Right renal pelvis (tissue), 4 donors: ENCODE results near the gene TFF1. TPM values are rescaled to one million over a fixed set of nuclear protein-coding genes. Genes with fewer than 3 reads are reported as not detected.

Experiments
- DNase-seq, 4 donors: peaks; one replicate each; pipeline ENCODE4 v3.0.0-alpha.2; 2013; ENCODE audit warnings: low read depth in 4 of 4, low spot score in 3 of 4, missing footprints in 1 of 4
- polyA plus RNA-seq, 4 donors: library from polyadenylated mRNA; unstranded; fragments of 120-200 nt; gene quantifications; one replicate each; pipeline ENCODE4 v1.2.1, GENCODE V29; 2013; ENCODE audit not compliant: insufficient read length in 4 of 4

The TFF1 gene
- polyA plus RNA-seq, 4 donors, result 0.70 TPM; not detected in 3

- no peak for DNase-seq
Measured at GRCh38 chr21:42384156-42384945, 18.0 kb upstream of the TFF1 start.

- no peak for DNase-seq
Measured at GRCh38 chr21:42383331-42383730, 17.0 kb upstream of the TFF1 start.

- DNase-seq, result no peak
Measured at GRCh38 chr21:42382915-42383314, 16.6 kb upstream of the TFF1 start.

DNA sequence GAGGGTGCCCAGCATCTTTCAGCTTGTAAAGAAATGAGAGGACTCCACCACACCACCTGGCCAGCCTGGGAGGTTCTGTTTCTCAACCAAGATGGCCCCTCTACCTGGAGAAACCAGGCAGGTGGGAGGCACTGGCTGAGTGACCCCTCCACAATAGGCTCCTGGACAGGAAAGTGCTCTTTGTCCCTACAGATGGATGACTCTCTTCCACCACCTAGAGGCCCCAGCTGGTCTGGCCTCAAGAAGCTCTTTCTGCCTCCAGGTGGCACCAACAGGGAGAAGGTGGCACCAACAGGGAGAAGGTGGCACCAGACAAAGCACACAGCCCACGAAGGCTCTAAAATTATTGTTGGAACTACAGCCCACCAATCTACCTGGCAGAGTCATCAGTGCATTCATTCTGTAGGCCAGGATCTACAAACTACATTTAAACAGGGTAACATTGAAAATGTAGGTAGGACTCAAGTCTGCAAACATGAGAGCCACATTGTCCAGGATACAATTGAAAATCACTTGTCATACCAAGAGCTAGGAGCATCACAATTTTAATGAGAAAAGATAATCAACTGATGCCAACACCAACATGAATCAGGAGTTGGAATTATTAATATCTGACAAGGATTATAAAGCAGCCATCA, 15.1 kb upstream of the TFF1 start:
- no peak for DNase-seq

DNA sequence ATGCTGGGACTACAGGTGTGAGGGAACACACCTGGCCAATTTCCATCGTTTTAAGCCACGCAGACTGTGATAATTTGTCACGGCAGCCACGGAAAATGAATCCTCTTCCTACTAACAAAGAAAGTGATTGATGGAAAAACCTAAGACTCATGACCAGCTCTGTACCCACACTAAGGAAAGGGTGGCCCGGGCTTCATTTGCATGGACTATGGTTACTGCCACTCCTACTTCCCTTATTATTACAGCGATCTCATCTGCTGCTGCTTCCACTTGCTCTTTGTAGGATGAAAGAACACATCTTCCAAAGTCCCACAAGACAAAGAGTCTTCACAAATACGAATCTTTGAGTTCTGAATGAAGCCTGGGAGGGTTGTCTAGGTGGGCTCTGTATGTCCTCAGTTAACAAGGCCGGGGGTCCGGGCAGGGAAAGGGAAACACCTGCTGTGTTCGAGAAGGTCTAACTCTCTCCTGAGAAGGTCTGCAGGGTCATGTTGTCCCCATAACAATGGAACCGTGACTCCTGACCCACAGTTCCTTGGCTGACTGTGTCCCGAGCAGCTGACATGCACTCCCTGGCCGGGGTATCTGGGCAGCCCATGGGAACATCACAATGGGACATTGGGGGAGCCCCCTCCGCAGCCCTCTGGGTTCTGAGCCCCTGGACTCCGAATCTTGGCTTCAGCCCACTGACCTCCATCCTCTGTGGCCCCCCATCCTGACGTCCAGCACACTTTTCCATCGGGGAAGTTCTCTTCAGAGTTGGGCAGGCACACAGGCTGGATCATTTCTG, 13.3 kb upstream of the TFF1 start:
- DNase-seq, result no peak

DNA sequence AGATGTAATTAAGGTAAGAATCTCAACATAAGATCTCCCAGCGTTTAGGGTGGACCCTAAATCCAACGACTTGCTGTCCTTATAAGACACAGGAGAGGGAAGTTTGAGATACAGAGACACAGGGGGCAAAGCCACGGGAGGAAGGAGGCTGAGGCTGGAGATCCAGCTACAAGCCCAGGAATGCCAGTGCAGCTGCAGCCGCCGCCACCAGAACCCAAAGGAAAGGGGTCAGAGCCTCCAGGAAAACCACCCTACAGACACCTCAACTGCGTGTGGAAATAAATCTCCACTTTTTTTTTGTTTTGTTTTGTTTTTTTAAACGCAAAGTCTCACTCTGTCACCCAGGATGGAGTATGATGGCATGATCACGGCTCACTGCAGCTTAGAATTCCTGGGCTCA, 12.1 kb upstream of the TFF1 start:
- no peak for DNase-seq

DNA sequence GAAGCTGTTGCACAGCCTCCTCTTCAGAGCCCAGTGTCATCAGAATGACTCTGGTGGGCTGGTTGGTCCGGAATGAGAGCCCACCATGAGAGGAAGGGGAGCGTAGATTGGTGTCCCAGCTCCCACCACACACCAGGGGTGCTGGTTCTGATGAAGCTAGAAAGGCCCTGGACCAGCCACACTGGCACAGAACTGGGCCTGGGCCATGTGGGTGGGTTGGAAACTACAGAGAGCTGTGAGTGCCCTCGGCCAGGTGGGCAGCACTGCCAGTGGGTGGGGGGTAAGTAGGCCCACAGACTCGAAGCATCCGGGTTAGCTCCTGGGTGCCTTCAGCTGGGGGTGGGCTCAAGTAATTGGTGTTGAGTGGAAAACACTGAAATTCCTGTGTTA, 11.6 kb upstream of the TFF1 start:
- no peak for DNase-seq

DNA sequence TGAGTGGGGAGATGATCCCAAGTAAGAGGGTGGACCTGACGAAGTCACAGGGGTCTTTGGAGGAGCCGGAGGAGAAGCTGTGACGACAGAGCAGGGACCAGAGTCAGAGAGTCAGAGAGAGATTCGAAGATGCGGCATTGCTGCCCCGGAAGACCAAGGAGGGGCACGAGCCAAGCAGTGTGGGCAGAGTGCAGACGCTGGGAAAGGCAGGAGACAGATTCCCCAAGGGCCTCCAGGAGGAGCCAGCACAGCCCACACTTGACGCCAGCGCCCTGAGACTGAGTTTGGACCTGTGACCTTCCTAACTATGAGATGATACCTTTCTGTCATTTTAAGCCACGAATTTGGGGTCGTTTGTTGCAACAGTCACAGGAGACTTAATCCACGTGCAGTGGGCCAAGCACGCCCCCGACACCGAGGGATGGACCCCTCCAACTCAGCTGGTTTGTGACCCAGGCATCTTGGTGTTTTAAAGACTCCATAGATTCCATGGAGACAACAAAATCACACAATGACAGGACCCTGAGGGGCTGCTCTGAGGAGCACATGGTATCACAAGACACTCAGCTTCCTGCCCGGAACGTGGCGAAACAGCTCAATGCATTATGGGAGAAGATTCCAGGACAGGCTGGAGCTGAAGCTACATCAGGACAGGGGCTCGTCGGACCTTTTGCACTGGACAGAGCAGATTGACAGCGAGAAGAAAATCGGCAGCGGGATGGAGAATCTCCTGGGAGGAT, 11.0 kb upstream of the TFF1 start:
- no peak for DNase-seq

DNA sequence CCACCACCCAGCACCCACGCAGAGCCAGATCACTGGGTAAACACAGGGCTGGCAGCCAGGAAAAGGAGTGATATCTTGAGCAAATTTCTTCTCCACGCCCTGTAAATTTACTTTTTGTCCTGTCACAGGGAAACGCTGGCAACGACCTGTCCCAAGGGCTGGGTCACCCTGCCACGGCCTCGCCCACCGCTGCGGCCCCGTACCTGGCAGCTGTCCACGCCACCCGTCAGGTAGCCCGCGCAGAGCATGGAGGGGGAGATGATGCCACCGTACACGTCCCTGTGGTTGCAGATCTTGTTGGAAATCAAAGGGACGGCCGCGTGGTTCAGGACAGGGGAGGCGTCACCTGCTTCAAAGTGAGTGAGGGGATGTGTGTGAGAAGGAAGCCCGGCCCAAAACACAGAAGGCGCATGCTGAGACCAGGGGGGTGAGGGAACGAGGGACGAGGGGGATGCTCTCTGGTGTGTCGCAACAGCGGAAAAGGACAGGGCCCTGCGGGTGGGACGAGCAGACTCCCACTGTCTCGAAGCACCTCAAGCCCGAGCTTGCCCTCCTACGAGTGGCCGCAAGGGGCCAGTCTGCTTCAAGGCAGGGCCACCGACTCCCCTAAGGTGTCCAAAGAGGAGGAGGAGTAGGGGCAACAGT, 10.1 kb upstream of the TFF1 start:
- DNase-seq, result no peak

GRCh38 chr21:42375966-42376337, 9.6 kb upstream of the TFF1 start:
- no peak for DNase-seq

DNA sequence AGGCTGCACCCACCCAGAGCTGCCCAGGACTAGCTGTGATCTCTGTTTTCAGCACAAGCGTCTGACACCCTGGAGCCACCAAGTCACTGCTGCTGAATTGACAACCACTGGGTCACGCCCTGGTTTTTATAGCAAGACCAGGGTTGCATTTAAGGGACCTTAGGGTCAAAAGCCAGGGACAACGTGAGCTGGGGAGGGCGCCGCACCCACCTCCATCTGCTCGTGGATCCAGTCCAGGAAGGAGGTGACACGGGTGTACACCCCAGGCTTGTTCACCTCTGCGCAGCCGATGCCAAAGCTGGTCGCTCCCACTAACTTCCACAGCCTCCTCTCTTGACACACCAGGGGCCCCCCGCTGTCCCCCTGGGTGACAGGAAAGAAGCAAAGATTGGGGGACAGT, 9.2 kb upstream of the TFF1 start:
- DNase-seq, result no peak

DNA sequence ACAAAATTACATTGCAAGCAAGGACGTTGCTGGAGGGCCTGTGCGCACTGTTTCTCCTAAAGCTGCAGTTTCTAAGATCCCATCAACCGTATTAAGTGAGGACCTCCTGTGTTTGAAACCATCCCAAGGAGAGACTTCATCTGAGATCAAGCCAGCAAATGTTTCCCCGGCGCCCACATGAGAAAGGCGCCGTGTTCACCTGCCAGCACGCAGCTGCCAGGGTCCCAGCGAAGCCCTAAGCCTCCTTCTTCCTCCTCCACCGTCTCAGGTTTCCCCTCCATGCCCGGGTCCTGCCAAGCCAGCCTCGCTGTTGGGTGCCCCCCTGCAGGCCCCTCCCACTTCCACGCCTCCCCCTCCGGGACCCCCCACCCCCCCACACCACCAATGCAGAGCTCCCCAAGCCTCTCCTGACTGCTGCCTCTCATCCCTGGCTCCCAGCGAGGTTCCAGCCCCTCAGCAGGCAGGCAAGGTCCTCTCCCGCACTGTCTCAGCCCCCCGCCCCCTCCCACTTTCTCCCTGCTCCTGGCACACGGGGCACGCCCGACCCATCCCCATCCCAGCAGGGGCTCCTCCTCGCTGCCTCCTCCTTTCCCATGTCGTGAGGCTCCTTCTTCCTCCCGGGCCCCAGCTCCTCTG, 8.6 kb upstream of the TFF1 start:
- no peak for DNase-seq

DNA sequence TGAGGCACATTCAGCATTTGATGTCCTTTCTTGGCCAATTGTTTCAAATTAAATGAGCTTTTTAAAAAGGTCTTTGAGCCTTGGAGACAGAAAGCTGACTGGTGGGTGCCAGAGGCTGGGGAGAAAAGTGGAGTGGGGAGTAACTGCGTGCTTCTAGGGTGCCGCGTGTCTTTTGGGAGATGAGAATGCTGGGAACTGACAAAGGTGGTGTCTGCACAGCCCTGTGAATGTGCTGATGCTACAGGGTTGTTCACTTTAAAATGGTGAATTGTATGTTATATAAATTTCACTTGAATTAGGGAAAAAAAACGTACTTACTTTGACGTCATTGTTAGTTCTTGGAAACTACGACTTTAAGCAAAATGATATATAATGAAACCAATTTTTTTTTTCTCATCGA, 8.1 kb upstream of the TFF1 start:
- DNase-seq, result no peak

GRCh38 chr21:42373908-42374455, 7.6 kb upstream of the TFF1 start:
- DNase-seq, result no peak

DNA sequence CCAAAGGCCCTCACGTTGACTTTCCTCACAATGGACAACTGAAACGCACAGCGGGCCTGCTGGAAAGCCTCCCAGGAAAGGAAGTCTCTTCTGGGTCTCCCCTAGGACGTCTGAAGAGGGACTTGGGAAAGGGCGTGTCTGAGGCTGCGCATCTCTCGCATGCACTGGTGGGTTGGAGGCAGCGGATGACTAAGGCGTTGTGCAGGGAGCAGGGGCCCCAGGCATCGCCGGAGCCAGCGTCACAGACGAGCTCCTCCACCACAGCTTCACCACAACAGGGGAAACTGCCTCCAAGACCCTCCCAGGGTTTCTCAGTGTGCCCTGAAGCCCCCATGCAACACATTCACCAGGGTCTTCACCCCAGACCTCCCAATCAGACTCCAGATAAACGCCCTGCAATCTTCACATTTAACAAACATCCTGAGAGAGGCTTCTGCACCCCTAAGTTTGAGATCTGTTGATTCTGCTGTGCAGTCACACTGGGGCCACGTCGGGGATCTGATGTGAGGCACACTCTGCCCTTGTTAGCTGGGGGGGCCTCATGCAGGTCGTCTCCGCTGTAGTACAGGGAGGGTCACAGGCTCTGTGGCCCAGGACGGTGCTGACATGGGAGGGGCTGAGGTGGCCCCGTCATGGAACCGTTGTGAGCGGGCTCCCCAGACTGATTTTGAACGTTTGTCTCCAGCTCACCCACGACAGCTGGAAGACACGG, 7.0 kb upstream of the TFF1 start:
- DNase-seq, result no peak

- DNase-seq, result no peak
Measured at GRCh38 chr21:42370894-42371654, 4.7 kb upstream of the TFF1 start.

DNA sequence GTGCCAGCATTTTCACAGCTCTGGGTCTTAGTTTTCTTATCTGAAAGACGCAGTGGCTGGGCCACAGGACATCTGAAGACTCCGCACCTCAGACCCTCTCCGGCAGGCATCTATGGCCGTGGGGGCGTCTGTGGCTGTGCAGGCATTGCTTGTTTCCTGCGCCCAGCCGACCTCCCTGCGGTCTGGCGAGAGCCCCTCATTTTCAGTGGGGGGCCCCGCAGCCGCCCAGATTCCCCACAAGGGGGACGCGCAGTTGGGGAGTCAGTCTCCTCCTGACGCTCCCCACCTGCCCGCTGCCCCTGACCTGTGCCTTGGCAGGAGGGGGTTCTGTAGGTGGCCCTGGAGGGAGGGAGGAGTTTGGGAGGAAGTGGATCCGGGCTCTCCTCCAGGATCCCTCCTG, 3.5 kb upstream of the TFF1 start:
- no peak for DNase-seq

DNA sequence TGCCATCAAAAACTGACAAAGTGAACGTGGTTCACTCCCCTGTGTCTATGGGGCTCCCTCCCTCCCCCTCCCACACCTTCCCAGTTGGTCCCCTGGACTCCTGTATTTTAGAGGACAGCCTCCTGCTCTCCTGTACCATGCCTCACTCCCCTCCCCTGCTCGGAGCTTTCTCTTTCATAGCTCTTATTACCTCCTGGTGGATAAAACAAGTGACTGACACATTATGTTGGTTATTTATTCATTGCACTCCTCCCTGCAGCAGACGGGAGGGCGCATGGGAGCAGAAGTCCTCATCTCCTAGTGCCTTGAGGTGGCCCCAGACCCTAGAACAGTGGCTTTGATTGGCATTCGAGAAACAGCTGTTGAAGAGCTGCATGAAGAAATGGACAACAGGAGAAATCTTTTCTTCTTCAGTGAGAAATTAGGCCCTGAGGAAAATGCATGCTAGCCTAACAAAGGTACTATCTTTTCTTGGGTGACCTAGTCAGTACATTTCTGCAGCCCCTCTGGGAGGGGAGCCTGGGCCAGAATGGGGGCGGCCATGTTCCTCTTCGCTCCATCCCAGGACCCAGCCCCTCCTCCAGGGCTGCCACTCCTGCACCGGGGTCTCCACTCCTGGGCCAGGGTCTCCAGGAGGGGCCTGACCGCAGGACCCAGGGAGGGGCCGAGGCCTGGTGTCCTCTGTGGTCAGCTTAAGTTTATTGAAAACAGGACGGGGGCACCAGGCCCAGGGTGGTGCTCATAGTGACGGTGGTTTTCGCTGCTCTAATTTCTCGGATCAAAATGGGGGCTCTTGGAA, 1.2 kb upstream of the TFF1 start:
- no peak for DNase-seq
